DMS53 (cell line): ENCODE results near the gene LAMA2.
"Not testable (repeated sequence)": the region's sequence is repeated elsewhere in the genome, so short reads cannot be mapped to it uniquely, and the experiment has no call there.

Experiments used
- DNase-seq: peaks from one replicate; lab custom pipeline; 2025; lab: John Stamatoyannopoulos, UW

Gene LAMA2

GRCh38 chr6:129130106-129130505, 247.2 kb downstream of the LAMA2 start:
- DNase-seq = no peak

DNA sequence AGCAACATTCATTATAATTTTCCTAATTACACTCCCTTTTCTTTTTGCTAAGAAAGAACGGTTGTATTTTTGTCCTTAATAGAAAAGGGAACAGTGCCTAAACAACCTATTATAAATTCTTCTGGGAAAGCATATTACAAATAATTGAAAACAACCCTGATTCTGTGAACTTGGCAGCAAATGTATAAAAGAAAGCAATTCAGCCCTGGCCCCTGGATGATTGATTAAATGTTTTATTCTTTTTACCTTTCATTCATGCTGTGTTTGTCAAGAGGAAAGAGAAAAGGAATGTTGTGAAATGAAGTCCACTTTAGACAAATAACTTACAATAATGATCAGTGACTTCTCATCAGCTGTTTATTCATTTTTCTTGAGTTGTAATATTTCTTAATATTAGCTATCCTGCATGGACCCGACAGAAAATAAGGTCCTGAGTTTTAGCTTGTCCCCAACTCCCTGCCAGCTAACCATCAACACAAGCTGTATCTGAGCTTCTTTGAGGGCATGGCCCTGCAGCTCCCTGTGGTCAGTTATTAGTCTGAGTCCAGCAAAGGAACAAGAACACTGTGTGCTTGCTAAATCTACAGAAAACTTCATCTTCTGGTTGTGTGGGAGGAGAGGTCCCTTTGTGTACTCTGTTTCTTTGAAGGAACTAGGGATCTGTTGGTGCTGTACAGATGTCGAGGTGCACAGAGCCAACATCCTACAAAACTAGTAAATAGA, 248.2 kb downstream of the LAMA2 start:
- DNase-seq = no peak

DNA sequence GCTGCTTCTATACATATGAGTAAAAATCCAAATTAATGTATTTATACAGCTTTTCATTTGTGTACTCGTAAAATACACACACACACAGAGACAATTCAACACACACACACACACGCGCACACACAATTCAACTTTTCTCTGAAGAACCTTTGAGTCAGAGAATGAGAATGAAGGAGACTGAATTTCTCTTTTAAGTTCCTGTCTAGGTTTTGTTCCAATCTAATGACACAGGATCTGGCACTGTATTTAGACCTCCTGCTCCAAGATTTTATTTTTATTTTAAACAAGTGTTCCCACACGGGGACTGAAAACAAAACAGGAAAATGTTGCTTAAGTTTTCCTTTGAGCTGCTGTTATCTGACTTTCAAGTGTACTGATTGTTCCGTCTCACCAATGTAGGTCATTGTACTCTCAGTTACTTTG, 250.8 kb downstream of the LAMA2 start:
- DNase-seq = no peak

DNA sequence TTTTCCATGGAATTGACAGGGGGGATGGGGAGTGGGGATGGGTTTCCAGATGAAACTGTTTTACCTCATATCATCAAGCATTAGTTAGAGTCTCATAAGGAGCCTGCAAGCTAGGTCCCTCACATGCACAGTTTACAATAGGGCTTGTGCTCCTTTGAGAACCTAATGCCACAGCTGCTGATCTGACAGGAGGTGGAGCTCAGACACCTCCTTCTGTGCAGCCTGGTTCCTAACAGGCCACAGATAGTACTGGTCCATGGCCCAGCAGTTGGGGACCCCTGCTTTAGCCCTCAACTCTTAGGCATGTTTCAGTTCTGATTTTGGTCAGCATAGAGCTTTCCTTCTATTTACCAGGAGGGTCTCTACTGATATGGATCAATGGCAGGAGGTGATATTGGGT, 251.6 kb downstream of the LAMA2 start:
- no peak for DNase-seq

DNA sequence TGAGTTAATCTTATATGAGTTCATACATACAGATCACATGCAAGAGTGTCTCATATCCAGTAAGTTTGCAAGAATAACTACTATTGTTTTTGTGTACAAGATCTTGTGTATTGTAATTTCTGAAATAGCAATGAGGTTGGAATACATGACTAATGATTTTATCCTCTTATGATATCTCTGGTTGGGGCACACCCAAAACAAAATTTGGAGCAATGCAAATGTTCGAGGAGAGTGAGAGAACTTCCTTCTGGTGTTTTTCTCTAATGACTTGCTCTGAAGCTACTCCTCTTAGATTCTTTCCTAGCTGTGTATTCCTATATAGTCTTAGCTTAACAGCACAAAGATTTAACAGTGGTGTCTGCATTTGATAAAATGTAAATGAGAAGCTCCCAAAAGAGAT, 252.5 kb downstream of the LAMA2 start:
- DNase-seq = no peak

- DNase-seq = no peak
These were observed 253.8 kb downstream of the LAMA2 start for GRCh38 chr6:129136751-129137150.

- no peak for DNase-seq
These were observed 255.9 kb downstream of the LAMA2 start for GRCh38 chr6:129138739-129139405.

DNA sequence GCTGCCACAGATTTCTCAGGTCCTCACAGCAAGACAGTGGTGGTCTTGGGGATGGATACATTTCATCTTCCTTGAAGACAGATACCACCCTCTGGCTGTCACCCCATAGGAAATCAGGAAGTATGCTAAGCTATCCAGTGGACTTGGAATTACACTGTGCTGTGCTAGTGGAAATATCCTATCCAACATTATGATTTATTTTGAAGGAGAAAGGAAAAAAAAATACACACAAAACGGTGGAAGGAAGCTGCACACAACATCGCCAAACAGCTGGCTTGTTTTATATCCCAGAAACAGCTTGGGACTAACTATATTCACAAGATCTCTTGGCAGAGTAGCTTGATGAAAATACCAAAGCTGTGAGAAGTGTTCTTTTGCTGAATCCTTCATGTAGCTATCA, 257.6 kb downstream of the LAMA2 start:
- DNase-seq = no peak

- DNase-seq = no peak
These were observed 258.6 kb downstream of the LAMA2 start for GRCh38 chr6:129141499-129141898.

DNA sequence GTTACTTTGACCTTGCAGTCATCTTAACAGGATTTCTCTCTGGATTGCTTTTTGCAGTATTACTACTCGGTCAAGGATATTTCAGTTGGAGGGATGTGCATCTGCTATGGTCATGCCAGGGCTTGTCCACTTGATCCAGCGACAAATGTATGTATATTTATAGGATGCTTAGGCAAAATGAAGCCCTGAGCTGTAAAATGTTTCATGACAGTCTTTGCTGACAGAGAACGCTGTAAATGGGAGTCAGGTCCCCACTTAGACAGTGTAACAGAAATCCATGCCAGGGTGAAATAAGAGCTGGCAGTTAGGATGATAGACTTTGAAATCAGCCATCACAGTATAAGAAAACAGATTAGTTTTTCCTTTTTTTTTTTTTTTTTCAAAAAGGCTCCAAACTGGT, 264.0 kb downstream of the LAMA2 start:
- no peak for DNase-seq

DNA sequence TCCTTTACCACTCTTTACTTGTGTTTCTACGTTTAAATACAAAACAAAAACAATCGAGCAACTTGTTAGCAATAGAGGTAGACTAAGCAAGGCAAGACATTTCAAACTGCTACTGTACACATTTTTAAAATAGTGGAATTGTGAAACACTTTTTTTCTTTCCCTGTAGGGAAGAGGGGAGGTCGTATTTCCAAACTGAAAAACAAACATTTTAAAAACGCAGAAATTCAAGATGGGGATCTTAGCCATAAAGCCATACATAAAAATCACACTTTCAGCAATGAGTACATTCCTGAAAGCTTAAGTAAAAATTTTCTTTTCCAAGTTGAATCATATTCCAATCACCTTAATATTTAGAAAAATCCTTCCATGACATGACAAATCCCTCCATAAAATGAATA, 267.6 kb downstream of the LAMA2 start:
- no peak for DNase-seq

- no peak for DNase-seq
These were observed 270.3 kb downstream of the LAMA2 start for GRCh38 chr6:129153257-129153656.

GRCh38 chr6:129159242-129159641, 276.3 kb downstream of the LAMA2 start:
- not testable (repeated sequence) for DNase-seq

DNA sequence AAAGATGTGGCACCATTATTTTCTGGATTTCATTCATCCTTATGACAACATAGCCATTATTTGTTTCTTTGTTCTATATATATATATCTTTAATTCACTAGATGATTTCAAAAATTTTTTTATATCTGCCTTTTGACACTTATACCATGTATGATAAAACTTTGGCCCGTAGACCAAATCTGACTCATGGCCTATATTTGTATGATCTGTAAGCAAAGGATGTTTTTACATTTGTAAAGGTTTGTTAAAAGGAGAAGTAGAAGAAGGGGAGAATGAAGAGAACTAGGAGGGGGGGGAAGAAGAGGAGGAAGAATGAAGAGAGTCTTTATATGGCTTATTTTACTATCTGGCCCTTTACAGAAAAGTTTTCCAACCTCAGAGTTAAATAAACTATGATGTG, 279.7 kb downstream of the LAMA2 start:
- no peak for DNase-seq

GRCh38 chr6:129163551-129163950, 280.6 kb downstream of the LAMA2 start:
- DNase-seq = no peak

- DNase-seq = no peak
These were observed 281.1 kb downstream of the LAMA2 start for GRCh38 chr6:129164032-129164431.

DNA sequence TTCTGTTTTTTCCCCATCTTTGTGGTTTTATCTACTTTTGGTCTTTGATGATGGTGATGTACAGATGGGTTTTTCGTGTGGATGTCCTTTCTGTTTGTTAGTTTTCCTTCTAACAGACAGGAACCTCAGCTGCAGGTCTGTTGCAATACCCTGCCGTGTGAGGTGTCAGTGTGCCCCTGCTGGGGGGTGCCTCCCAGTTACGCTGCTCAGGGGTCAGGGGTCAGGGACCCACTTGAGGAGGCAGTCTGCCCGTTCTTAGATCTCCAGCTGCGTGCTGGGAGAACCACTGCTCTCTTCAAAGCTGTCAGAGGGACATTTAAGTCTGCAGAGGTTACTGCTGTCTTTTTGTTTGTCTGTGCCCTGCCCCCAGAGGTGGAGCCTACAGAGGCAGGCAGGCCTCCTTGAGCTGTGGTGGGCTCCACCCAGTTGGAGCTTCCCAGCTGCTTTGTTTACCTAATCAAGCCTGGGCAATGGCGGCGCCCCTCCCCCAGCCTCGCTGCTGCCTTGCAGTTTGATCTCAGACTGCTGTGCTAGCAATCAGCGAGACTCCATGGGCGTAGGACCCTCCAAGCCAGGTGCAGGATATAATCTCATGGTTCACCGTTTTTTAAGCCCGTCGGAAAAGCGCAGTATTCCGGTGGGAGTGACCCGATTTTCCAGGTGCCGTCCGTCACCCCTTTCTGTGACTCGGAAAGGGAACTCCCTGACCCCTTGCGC, 289.5 kb downstream of the LAMA2 start:
- DNase-seq = peak; percentile 54

DNA sequence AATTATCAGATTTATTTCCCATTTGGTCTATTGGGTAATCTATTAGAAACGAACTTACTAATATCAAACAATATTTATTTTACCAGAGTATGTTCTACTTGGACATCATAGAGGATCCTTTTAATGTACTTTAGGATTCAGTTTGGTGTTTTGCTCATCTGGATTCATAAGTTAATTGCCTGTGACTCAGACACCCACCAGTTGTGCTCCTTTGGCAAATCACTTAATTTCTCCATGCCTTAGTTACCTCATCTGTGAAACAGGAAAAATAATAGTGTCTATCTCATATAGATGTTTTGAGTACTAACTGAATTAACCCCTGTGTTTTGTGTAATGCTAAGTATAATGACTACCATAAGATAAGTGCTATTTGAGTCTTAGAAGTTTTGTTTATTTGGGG, 292.1 kb downstream of the LAMA2 start:
- no peak for DNase-seq

DNA sequence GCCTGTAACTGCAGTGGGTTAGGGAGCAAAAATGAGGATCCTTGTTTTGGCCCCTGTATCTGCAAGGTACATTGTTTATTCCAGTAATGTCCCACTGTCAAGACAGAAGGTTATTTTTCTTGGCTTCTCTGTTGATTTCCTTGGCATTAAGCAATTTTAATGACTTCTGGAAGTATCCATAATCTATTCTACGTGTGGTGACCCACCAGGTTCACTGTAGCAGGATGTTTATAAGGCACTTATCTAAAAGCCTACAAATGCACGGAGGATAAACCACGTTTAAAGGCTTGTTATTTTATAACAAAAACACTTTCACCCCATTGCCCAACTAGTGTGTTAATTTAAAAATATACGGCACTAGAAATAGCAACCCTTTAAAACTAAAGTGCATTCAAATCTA, 294.9 kb downstream of the LAMA2 start:
- no peak for DNase-seq

- DNase-seq = no peak
These were observed 296.3 kb downstream of the LAMA2 start for GRCh38 chr6:129179283-129179682.

- peak; percentile 1 for DNase-seq
These were observed 298.1 kb downstream of the LAMA2 start for GRCh38 chr6:129181001-129181400.

- no peak for DNase-seq
These were observed 300.3 kb downstream of the LAMA2 start for GRCh38 chr6:129183187-129183591.

GRCh38 chr6:129183681-129184301, 300.9 kb downstream of the LAMA2 start:
- no peak for DNase-seq
